Lung (tissue), 12 donors: ENCODE measurements around the gene SCN11A. TPM values are rescaled to one million over a fixed set of nuclear protein-coding genes. Genes with fewer than 3 reads are reported as not detected.

Experiments used
- ATAC-seq: fragments of 200-7000 bp; cut with Tn5 transposase; one replicate; pipeline ENCODE4 v1.9.1; 2020; ENCODE audit warnings: moderate number of reproducible peaks; ENCODE audit not compliant: insufficient read depth, low FRiP score
- DNase-seq, 3 donors: peaks; one replicate each; pipeline ENCODE4 v3.0.0-alpha.2; 2013 to 2017
- H3K27ac ChIP-seq, 2 donors: one replicate each; pipeline ENCODE4 v1.5.1; 2013; ENCODE audit warnings: mild to moderate bottlenecking in 2 of 2, moderate library complexity in 2 of 2, control low read depth in 1 of 2, inconsistent platforms in 1 of 2, low read depth in 1 of 2, low read length in 1 of 2
- H3K27me3 ChIP-seq, 3 donors: one replicate each; pipeline ENCODE4 v1.5.1; 2013; ENCODE audit warnings: low read length in 2 of 3; ENCODE audit not compliant: control insufficient read depth in 3 of 3, insufficient read depth in 3 of 3
- H3K36me3 ChIP-seq, 4 donors: one replicate each; pipeline ENCODE4 v1.5.1; 2013; ENCODE audit warnings: low read length in 4 of 4, mild to moderate bottlenecking in 1 of 4, moderate library complexity in 1 of 4; ENCODE audit not compliant: control insufficient read depth in 4 of 4, insufficient read depth in 4 of 4
- H3K4me1 ChIP-seq, 5 donors: one replicate each; pipeline ENCODE4 v1.5.1; 2013; ENCODE audit warnings: low read length in 5 of 5, mild to moderate bottlenecking in 2 of 5, moderate library complexity in 1 of 5; ENCODE audit not compliant: control insufficient read depth in 5 of 5, insufficient read depth in 5 of 5
- H3K4me3 ChIP-seq: one replicate; pipeline ENCODE4 v1.5.1; 2013; ENCODE audit warnings: mild to moderate bottlenecking, control low read depth, moderate library complexity
- H3K9ac ChIP-seq, 2 donors: one replicate each; pipeline ENCODE4 v1.5.1; 2013; ENCODE audit warnings: low read length in 2 of 2, control low read depth in 1 of 2; ENCODE audit not compliant: insufficient read depth in 1 of 2
- H3K9me3 ChIP-seq, 4 donors: one replicate each; pipeline ENCODE4 v1.5.1; 2013; ENCODE audit warnings: low read length in 3 of 4, mild to moderate bottlenecking in 1 of 4, moderate library complexity in 1 of 4; ENCODE audit not compliant: control insufficient read depth in 4 of 4, insufficient read depth in 3 of 4
- WGBS, 2 donors: extraction: QIAGEN DNeasy Blood & Tissue Kit; methylation state at CpG; one replicate each; pipeline ENCODE4 v1.1.7; 2013; 5-methylcytosine and 5-hydroxymethylcytosine counted together
- polyA plus RNA-seq, 2 donors: library from polyadenylated mRNA; stranded (reverse); fragments of 200-250 nt; gene quantifications; one replicate each; pipeline ENCODE4 v1.2.1, GENCODE V29; 2013
- total RNA-seq, 2 donors: library from RNA; depleted of rRNA in 1 of 2; stranded (reverse); fragments of >200 nt in 1 of 2; gene quantifications; one replicate each; pipeline ENCODE4 v1.2.1, GENCODE V29; 2014 to 2021
- TF ChIP-seq, protein P1 (sequence below): IDR thresholded peaks from 2 replicates; pipeline ENCODE4 v1.5.1; 2012; ENCODE audit warnings: mild to moderate bottlenecking; ENCODE audit errors: control extremely low read depth, extremely low read depth
- donor health status: control.
- donor health status: control.
- donor health status: Bipolar disorder and iron deficiency.
- donor health status: healthy.
- donor health status: DM: yes; HTN: yes; CAD: no.

Gene SCN11A
- total and polyA plus RNA-seq, 4 donors, result 0.04 to 0.60 (median 0.09) TPM

DNA sequence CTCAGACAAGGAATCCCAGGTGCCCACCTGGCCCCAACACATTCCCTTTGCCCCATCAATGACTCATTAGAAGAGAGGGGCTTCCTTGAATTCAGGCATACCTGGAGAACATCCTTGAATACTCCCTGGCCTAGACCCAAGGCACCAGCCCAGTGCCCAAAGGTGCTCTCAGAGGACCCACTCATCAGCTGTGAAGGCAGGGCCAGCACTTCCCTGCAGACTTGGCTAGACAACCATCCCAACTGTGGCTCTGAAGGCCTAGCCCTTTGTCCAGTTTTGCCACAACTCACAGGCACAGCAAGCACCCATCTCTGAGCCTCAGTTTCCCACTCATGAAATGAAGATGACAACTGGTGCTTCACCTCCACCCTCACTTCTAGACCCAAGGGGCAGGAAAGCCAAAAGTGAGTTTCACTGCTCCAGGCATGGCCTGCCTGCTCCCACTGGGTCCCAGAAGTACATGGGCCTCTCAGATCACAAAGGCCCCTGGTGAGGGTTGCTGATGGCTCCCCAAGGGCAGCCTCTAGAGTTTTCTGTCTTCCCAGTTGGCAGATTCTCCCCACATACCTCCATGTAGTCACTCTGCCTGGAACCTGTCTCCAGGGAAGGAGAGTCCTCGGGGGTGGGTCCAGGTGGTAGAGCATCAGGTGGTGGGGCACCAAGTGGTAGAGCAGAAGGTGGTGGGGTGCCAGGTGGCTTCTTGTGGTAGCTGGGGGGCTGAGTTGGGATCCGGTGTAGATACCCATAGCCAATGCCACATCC lies 48.2 kb upstream of the SCN11A start:
- ATAC-seq (no peak), DNase-seq (no peak)
- no peak overlapping the region for H3K27ac ChIP-seq
- TF ChIP-seq, protein P1, sequence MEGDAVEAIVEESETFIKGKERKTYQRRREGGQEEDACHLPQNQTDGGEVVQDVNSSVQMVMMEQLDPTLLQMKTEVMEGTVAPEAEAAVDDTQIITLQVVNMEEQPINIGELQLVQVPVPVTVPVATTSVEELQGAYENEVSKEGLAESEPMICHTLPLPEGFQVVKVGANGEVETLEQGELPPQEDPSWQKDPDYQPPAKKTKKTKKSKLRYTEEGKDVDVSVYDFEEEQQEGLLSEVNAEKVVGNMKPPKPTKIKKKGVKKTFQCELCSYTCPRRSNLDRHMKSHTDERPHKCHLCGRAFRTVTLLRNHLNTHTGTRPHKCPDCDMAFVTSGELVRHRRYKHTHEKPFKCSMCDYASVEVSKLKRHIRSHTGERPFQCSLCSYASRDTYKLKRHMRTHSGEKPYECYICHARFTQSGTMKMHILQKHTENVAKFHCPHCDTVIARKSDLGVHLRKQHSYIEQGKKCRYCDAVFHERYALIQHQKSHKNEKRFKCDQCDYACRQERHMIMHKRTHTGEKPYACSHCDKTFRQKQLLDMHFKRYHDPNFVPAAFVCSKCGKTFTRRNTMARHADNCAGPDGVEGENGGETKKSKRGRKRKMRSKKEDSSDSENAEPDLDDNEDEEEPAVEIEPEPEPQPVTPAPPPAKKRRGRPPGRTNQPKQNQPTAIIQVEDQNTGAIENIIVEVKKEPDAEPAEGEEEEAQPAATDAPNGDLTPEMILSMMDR, result no peak
- H3K9me3 ChIP-seq, result no peaks in the 10 kb centered on the region
- no peak overlapping the region for H3K4me3 ChIP-seq
- WGBS, 2 donors, result 96 to 100% methylated on average over 2 of the region's 2 CpGs
- peaks cover 11 to 57% (median 14%) of the 10 kb centered on the region in 4 donors for H3K36me3 ChIP-seq
- no peak overlapping the region for H3K9ac ChIP-seq
- H3K4me1 ChIP-seq, result peaks cover 0 to 15% (median 0%) of the 10 kb centered on the region in 5 donors
- H3K27me3 ChIP-seq, result no peaks in the 10 kb centered on the region

DNA sequence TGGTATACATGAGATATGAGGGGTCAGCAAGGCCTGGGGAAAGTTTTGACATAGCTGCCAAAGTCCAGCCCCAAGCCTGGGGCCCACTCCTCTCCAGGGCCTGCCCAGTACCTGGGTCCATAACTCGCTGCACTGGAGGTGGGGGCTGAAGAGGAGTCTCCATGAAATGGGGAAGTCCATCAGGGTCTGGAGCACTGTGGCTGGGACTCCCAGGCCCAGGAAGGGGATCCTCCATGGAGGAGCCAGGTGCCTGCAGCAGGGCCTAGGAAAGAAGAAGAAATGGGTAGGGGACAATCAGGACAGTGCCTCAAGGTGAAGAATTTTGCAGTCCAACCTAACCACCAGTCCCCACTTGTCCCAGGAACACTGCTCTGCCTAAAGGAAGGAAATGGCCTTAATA lies 47.5 kb upstream of the SCN11A start:
- Histone ChIP-seq H3K9ac (no peak overlapping the region), H3K4me3 (no peak overlapping the region), H3K4me1 (peaks cover 0 to 15% (median 0%) of the 10 kb centered on the region in 5 donors), H3K36me3 (peaks cover 18 to 63% (median 21%) of the 10 kb centered on the region in 4 donors), H3K9me3 (no peaks in the 10 kb centered on the region), H3K27me3 (no peaks in the 10 kb centered on the region), H3K27ac (no peak overlapping the region)
- 83 to 94% methylated on average over 1 of the region's 1 CpG for WGBS, 2 donors
- no peak for DNase-seq
- no peak for ATAC-seq
- TF ChIP-seq, protein P1, result no peak

DNA sequence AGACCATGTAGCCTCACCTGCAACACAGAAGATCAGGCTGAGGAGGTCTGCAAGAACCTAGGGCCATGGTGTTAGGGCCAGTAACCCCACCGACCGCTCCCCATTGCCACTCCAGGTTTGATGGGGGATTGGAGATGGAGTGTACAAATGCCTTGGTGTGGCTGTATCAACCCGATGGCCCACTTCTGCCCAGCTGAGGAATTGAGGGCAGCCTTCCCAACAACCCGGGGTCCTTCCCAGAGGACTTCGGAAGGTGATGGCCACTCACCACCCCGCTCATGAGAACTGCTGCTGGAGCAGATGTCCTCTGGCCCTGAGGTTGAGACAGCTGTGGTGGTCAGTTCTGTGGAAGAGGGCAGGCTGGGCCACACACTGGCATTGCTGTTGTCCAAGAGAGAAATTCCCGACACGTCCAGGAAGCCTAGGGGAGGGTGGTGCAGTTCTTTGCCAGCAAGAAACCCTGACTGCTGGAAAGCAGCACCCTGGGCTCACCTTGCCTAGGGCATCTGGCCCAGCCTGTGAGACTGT lies 46.8 kb upstream of the SCN11A start:
- TF ChIP-seq, protein P1, result no peak
- WGBS, 2 donors, result 93 to 94% methylated on average over 8 of the region's 8 CpGs
- no peak overlapping the region for H3K9ac ChIP-seq
- peaks cover 0 to 9% (median 0%) of the 10 kb centered on the region in 5 donors for H3K4me1 ChIP-seq
- DNase-seq, result no peak
- no peak for ATAC-seq
- peaks cover 23 to 66% (median 25%) of the 10 kb centered on the region in 4 donors for H3K36me3 ChIP-seq
- no peak overlapping the region for H3K4me3 ChIP-seq
- H3K27me3 ChIP-seq, result no peaks in the 10 kb centered on the region
- no peaks in the 10 kb centered on the region for H3K9me3 ChIP-seq
- H3K27ac ChIP-seq, result no peak overlapping the region
